ENCODE measurements around the gene CNTN5.

Gene CNTN5

DNA sequence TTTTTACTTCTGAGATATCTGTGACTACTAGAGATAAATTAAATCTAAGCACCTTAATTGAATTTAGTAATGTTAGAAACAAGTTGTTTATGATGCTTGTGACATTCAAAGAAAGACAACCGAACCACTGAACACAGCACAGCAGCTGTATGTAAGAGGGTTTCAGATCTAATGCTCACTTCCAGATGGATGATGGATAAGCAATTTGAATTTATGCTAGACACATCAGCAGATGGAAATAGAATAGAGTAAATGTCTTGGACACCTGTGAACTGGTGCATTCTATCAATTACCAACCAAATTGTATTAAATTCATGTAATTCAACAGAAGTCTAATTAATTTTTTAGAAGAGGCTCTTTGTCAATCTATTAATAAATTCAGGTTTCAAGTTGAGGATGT is 306.3 kb downstream of the CNTN5 start:
- TF ChIP-seq, protein P1, sequence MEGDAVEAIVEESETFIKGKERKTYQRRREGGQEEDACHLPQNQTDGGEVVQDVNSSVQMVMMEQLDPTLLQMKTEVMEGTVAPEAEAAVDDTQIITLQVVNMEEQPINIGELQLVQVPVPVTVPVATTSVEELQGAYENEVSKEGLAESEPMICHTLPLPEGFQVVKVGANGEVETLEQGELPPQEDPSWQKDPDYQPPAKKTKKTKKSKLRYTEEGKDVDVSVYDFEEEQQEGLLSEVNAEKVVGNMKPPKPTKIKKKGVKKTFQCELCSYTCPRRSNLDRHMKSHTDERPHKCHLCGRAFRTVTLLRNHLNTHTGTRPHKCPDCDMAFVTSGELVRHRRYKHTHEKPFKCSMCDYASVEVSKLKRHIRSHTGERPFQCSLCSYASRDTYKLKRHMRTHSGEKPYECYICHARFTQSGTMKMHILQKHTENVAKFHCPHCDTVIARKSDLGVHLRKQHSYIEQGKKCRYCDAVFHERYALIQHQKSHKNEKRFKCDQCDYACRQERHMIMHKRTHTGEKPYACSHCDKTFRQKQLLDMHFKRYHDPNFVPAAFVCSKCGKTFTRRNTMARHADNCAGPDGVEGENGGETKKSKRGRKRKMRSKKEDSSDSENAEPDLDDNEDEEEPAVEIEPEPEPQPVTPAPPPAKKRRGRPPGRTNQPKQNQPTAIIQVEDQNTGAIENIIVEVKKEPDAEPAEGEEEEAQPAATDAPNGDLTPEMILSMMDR (IDR thresholded peaks at IDR 0.05; ENCODE audit: low read depth, low read length, missing control alignments) = no peak
- no peak overlapping the region for H3K4me3 ChIP-seq (ENCODE audit: low read depth, low read length)
- DNase-seq (ENCODE audit: low read depth) = no peak

DNA sequence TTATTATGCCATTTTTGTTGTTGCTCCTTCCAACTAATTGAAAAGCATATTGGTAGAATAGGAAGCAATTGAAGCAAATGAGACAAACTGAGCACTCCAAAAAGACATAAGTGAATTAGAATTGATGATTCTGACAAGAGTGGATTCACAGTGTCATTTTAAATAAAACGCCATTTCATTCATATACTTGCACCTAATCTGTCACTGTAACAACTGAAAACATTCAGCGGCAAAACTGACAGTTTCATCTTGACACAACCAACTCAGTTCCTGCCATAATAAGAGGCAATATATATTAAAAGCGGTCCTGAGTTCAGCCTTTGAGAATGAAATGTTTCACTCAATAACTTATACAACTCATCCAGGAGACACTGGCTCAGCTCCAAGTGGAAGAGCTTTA is 306.8 kb downstream of the CNTN5 start:
- DNase-seq (ENCODE audit: low read depth) = no peak
- H3K4me3 ChIP-seq (ENCODE audit: low read depth, low read length) = no peak overlapping the region
- TF ChIP-seq, protein P1 (IDR thresholded peaks at IDR 0.05; ENCODE audit: low read depth, low read length, missing control alignments) = no peak

DNA sequence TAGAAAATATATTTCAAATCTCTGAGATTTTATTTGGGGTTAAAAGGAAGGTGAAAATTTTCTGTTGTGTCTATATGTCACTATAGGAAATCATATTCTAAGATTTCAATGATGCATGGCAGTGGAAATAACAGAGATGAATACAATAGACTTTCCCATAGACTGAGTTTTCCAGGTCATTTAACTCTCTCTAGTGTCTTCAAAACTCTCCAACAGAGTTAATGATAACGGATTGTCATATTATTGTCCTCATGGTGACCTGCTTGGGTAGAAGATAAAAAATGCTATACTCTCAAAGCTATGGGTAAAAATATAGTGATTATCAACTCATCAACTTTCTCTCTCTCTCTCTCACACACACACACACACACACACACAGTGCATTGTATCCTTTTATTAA is 312.9 kb downstream of the CNTN5 start:
- no peak overlapping the region for H3K4me3 ChIP-seq (ENCODE audit: low read depth, low read length)
- TF ChIP-seq, protein P1 (IDR thresholded peaks at IDR 0.05; ENCODE audit: low read depth, low read length, missing control alignments) = no peak
- DNase-seq (ENCODE audit: low read depth) = no peak

DNA sequence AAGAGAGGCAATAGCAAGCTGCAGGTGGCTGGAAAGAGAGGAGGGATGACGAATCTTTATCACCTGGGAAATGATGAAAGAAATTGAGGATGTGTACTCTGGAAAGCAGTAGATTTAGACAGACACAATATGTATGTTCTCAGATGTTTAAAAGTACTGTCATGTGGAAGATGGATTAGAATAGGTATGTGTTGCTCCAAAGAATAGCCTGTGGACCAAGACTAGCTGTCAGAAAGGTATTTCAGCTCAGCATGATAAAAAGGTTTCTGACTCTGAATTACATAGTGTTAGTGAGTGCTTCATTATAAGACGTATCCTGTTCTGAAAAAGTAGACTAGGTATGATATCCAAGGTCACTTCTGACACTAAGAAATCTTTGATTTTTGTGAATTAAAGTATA is 322.4 kb downstream of the CNTN5 start:
- no peak for DNase-seq (ENCODE audit: low read depth)
- no peak overlapping the region for H3K4me3 ChIP-seq (ENCODE audit: low read depth, low read length)
- TF ChIP-seq, protein P1 (IDR thresholded peaks at IDR 0.05; ENCODE audit: low read depth, low read length, missing control alignments) = no peak

DNA sequence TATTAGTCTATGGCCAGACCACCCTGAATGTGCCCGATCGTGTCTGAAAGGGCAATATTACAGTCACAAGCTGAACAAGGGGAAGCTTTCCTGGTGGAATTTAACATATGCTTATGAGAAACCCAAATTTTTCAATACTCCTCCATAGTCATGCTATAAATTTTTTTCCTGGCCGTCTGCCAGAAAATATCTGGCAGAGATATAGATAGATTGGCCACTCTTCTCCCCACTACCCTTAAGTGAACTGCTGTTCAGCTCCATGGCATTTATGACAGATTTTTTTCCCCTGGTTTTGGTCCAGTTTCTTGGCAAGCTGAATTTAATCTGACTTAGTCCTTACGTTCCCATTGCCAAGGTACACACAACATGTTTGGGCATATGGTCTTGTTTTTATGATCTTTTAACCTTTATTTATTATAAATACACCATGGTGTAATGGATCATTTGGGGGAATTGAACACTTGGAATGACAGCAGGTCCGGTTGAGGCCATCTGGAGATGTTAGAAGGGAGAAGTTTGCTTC is 328.5 kb downstream of the CNTN5 start:
- no peak for DNase-seq (ENCODE audit: low read depth)
- H3K4me3 ChIP-seq (ENCODE audit: low read depth, low read length) = no peak overlapping the region
- TF ChIP-seq, protein P1 (IDR thresholded peaks at IDR 0.05; ENCODE audit: low read depth, low read length, missing control alignments) = no peak

DNA sequence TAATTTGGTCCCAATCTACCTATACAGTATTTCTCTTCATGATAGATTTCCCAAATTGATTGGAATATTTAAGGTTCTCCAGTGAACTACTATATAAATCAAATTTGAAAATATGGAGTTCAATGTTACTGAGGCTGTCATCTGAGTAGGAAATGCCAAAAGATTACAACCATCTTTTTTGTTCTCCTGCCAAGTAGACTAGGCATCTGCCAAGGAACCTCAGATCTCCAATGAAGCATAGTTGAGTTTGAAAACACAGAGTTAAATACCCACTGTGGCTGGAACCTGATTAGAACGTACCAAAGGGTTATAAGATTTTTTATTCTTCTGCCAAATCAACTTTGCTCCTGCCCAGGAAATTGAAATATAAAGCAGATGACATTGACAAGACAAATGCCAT is 330.9 kb downstream of the CNTN5 start:
- TF ChIP-seq, protein P1 (IDR thresholded peaks at IDR 0.05; ENCODE audit: low read depth, low read length, missing control alignments) = no peak
- H3K4me3 ChIP-seq (ENCODE audit: low read depth, low read length) = no peak overlapping the region
- DNase-seq (ENCODE audit: low read depth) = no peak

DNA sequence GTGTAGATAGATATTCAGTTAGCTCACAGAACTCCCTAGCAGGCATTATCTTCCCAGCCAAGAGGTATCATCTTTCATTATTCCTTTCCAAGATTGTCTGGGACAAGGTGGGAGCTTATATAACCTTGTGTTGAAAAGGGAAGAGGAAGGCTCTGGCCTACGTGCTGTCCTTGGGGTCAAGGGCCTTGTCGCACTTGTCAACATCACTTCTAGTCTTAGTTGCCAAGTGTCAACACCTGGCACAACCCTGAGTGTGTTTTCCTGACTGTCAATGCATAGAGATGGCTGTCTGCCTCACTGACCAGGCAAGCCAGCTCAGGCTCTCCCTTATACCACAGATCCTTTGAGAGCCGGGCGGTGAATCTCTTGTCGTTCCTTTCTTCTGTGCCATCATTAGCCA is 331.9 kb downstream of the CNTN5 start:
- H3K4me3 ChIP-seq (ENCODE audit: low read depth, low read length) = no peak overlapping the region
- TF ChIP-seq, protein P1 (IDR thresholded peaks at IDR 0.05; ENCODE audit: low read depth, low read length, missing control alignments) = no peak
- DNase-seq (ENCODE audit: low read depth) = no peak

All from GM12864 (cell line).